ENCODE measurements around the gene CACNA2D3.

Gene CACNA2D3

GRCh38 chr3:54832876-54833275, 710.5 kb downstream of the CACNA2D3 start:
- H3K9me2 ChIP-seq (replicated peaks; ENCODE audit: insufficient read depth, low read length): no peaks in the 10 kb centered on the region
- H3K27ac ChIP-seq (ENCODE audit: low read length): no peak overlapping the region
- no peaks in the 10 kb centered on the region for H3K79me2 ChIP-seq (ENCODE audit: low read length)
- no peak overlapping the region for H3K4me3 ChIP-seq (ENCODE audit: low read length)
- H3K9me3 ChIP-seq (replicated peaks; ENCODE audit: insufficient read depth, low read length): no peaks in the 10 kb centered on the region
- no peak overlapping the region for H3K4me2 ChIP-seq (ENCODE audit: low read depth, low read length)
- TF ChIP-seq EZH2 (optimal IDR thresholded peaks at IDR 0.05; ENCODE audit: low read depth, low read length) (no peak), EZH2phosphoT487 (IDR thresholded peaks at IDR 0.05; ENCODE audit: low read length) (no peak), CTCF (IDR thresholded peaks at IDR 0.05; ENCODE audit: low read length) (no peak)
- no peak for DNase-seq
- H3F3A ChIP-seq (ENCODE audit: insufficient read depth, low read length): no peaks in the 10 kb centered on the region
- H4K20me1 ChIP-seq (ENCODE audit: insufficient read depth, low read length): no peaks in the 10 kb centered on the region
- H3K36me3 ChIP-seq (replicated peaks; ENCODE audit: insufficient read depth, low read length): no peaks in the 10 kb centered on the region
- H3K4me1 ChIP-seq (ENCODE audit: low read length): no peaks in the 10 kb centered on the region
- H3K27me3 ChIP-seq (replicated peaks; ENCODE audit: insufficient read depth, low read length): no peaks in the 10 kb centered on the region
- H2AFZ ChIP-seq (ENCODE audit: low read length): no peak overlapping the region
- no peak overlapping the region for H3K9ac ChIP-seq (ENCODE audit: low read length)

- TF ChIP-seq EZH2phosphoT487 (IDR thresholded peaks at IDR 0.05; ENCODE audit: low read length): no peak
- no peak for TF ChIP-seq CTCF (IDR thresholded peaks at IDR 0.05; ENCODE audit: low read length)
- no peak for TF ChIP-seq EZH2 (optimal IDR thresholded peaks at IDR 0.05; ENCODE audit: low read depth, low read length)
- H2AFZ ChIP-seq (ENCODE audit: low read length): no peak overlapping the region
- no peak overlapping the region for H3K4me3 ChIP-seq (ENCODE audit: low read length)
- H3K9ac ChIP-seq (ENCODE audit: low read length): no peak overlapping the region
- no peaks in the 10 kb centered on the region for H3K79me2 ChIP-seq (ENCODE audit: low read length)
- no peak overlapping the region for H3K27ac ChIP-seq (ENCODE audit: low read length)
- H3K9me3 ChIP-seq (replicated peaks; ENCODE audit: insufficient read depth, low read length): no peaks in the 10 kb centered on the region
- DNase-seq: no peak
- no peaks in the 10 kb centered on the region for H3K27me3 ChIP-seq (replicated peaks; ENCODE audit: insufficient read depth, low read length)
- no peaks in the 10 kb centered on the region for H3K9me2 ChIP-seq (replicated peaks; ENCODE audit: insufficient read depth, low read length)
- H3K4me2 ChIP-seq (ENCODE audit: low read depth, low read length): no peak overlapping the region
- no peaks in the 10 kb centered on the region for H3K36me3 ChIP-seq (replicated peaks; ENCODE audit: insufficient read depth, low read length)
- H4K20me1 ChIP-seq (ENCODE audit: insufficient read depth, low read length): no peaks in the 10 kb centered on the region
- no peaks in the 10 kb centered on the region for H3K4me1 ChIP-seq (ENCODE audit: low read length)
- no peaks in the 10 kb centered on the region for H3F3A ChIP-seq (ENCODE audit: insufficient read depth, low read length)
Measured at GRCh38 chr3:54835701-54836100, 713.3 kb downstream of the CACNA2D3 start.

- TF ChIP-seq CTCF (IDR thresholded peaks at IDR 0.05; ENCODE audit: low read length) (no peak), EZH2phosphoT487 (IDR thresholded peaks at IDR 0.05; ENCODE audit: low read length) (no peak), EZH2 (optimal IDR thresholded peaks at IDR 0.05; ENCODE audit: low read depth, low read length) (no peak)
- H3K9ac ChIP-seq (ENCODE audit: low read length): no peak overlapping the region
- no peaks in the 10 kb centered on the region for H3K9me2 ChIP-seq (replicated peaks; ENCODE audit: insufficient read depth, low read length)
- no peak overlapping the region for H3K4me3 ChIP-seq (ENCODE audit: low read length)
- no peaks in the 10 kb centered on the region for H3K79me2 ChIP-seq (ENCODE audit: low read length)
- H3K9me3 ChIP-seq (replicated peaks; ENCODE audit: insufficient read depth, low read length): no peaks in the 10 kb centered on the region
- no peak for DNase-seq
- H3K4me1 ChIP-seq (ENCODE audit: low read length): no peaks in the 10 kb centered on the region
- H3F3A ChIP-seq (ENCODE audit: insufficient read depth, low read length): no peaks in the 10 kb centered on the region
- H4K20me1 ChIP-seq (ENCODE audit: insufficient read depth, low read length): no peaks in the 10 kb centered on the region
- H3K4me2 ChIP-seq (ENCODE audit: low read depth, low read length): no peak overlapping the region
- H3K27ac ChIP-seq (ENCODE audit: low read length): no peak overlapping the region
- no peaks in the 10 kb centered on the region for H3K27me3 ChIP-seq (replicated peaks; ENCODE audit: insufficient read depth, low read length)
- no peak overlapping the region for H2AFZ ChIP-seq (ENCODE audit: low read length)
- H3K36me3 ChIP-seq (replicated peaks; ENCODE audit: insufficient read depth, low read length): no peaks in the 10 kb centered on the region
Measured at GRCh38 chr3:54836871-54837270, 714.5 kb downstream of the CACNA2D3 start.
